HL-60/S4 (cell line): ENCODE results near the gene OVCH2.

Source experiments
- in situ Hi-C: fragments of 300-500 bp; cut with MboI; formaldehyde crosslinking; loops from 2 replicates; pipeline ENCODE4 v1.14.3; 2022; ENCODE audit warnings: low sequenced_read_pairs

Gene OVCH2

DNA sequence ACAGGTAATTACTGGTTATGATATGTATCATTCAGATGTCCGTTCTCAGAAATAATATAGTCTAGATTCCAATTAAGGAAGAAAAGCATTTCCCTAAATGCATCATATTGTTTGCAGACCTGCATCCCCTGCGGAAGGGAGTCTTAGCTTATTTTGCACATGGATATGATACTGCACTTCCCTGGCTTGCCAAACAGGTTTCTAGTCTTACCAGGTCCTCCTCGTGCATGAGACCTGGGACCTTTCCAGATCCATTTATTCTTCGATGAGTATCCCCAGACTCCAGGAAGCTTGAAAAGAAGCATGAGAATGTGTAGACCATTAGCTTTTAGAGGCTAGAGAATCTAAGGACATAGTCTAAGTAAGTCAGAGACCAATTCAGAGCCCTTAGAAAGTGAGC, 63.5 kb downstream of the OVCH2 start:
- in situ Hi-C loops, result no loop called here

DNA sequence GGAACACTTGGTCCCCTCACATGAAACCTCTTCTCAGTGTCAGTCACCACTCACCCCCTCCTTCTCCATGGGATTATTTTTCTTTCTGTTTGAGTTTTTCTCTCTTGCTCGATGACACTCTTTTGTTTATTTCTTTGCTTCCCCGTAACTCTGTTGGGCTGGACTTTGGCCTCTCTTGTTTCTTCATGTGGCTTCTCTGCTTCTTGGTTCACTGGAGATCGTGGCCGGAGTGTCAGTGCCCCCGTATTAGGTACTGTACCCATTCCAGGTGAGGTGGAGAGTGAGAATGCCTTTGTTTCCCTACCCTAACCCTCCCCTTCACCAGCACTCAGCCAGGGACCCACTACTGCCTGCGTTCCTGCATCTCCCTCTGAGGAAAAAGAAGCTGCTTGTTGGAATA, 65.5 kb downstream of the OVCH2 start:
- in situ Hi-C loops, result no loop called here

DNA sequence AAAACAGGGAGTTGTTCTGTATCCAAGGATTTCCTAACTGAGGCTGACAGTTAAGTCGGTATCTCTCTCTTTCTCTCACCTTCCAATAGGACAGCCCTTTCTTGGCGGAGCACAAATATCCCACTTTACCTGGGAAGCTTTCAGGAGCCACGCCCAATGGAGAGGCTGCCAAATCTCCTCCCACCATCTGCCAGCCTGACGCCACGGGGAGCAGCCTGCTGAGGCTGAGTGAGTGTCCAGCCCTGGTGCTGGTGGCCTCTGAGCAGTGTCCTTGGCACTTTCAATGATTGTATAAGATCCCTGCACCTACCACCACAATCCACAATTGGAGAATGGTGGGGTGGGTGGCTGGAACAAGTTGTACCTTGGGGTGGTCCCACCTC, 66.6 kb downstream of the OVCH2 start:
- in situ Hi-C loops, result no loop called here
